Ovary (tissue), 9 donors: ENCODE data around the gene DENND6A. TPM values are rescaled to one million over a fixed set of nuclear protein-coding genes. Genes with fewer than 3 reads are reported as not detected.

Experiments used
- DNase-seq, 5 donors: peaks; one replicate each; pipeline ENCODE4 v3.0.0-alpha.2; 2019 to 2020
- H3K27ac ChIP-seq, 2 donors: fragments of 200-600 bp; one replicate each; pipeline versions ENCODE4 v1.5.1 to v1.8.0; 2019 to 2022
- H3K27me3 ChIP-seq: fragments of 200-600 bp; one replicate; pipeline ENCODE4 v1.8.0; 2022
- H3K36me3 ChIP-seq: fragments of 200-600 bp; sonication (generic); one replicate; pipeline ENCODE4 v1.5.1; 2019
- H3K4me1 ChIP-seq: one replicate; pipeline ENCODE4 v1.8.1; 2013; ENCODE audit warnings: mild to moderate bottlenecking, moderate library complexity; ENCODE audit not compliant: insufficient read depth
- H3K4me3 ChIP-seq: fragments of 200-600 bp; sonication (generic); one replicate; pipeline ENCODE4 v1.5.1; 2017
- H3K9me3 ChIP-seq, 2 donors: fragments of 200-600 bp in 1 of 2; sonication (generic) in 1 of 2; one replicate each; pipeline versions ENCODE4 v1.5.1 to v1.8.1; 2013 to 2019; ENCODE audit warnings: mild to moderate bottlenecking in 1 of 2, moderate library complexity in 1 of 2
- CTCF ChIP-seq, 3 donors: fragments of 450-650 bp in 2 of 3; fragments of 200-600 bp in 1 of 3; IDR thresholded peaks; one replicate each; pipeline versions ENCODE4 v1.5.1 to v1.8.0; 2016 to 2022; ENCODE audit warnings: antibody characterized with exemption in 3 of 3, mild to moderate bottlenecking in 1 of 3
- EP300 ChIP-seq: sonication (generic); formaldehyde crosslinking; IDR thresholded peaks from one replicate; pipeline ENCODE4 v1.6.1; 2017; ENCODE audit warnings: antibody characterized with exemption
- POLR2A ChIP-seq: fragments of 450-650 bp; IDR thresholded peaks from one replicate; pipeline ENCODE4 v1.6.1; 2017; ENCODE audit warnings: antibody characterized with exemption, mild to moderate bottlenecking, moderate library complexity
- WGBS, 3 donors: extraction: QIAGEN DNeasy Blood & Tissue Kit in 1 of 3; methylation state at CpG; one replicate each; pipeline versions ENCODE4 v1.1.5 to v1.1.7; 2013 to 2017; 5-methylcytosine and 5-hydroxymethylcytosine counted together
- intact Hi-C, 4 donors: fragments of 100-400 bp; cut with DNase I; formaldehyde crosslinking; loops; one replicate each; pipeline versions ENCODE4 v1.11.0 to v1.15.1; 2022 to 2023
- polyA plus RNA-seq, 2 donors: library from polyadenylated mRNA; stranded (reverse); fragments of 200-250 nt in 1 of 2; fragments of 350-450 nt in 1 of 2; fragmentation: Illumina TruSeq in 1 of 2; extraction: RNeasy Lipid Tissue Mini Kit (QIAGEN cat#74804) in 1 of 2; gene quantifications; one replicate each; pipeline ENCODE4 v1.2.3, GENCODE V29; 2013 to 2014
- total RNA-seq, 7 donors: library from RNA; depleted of rRNA in 2 of 7; stranded (reverse); fragments of >200 nt in 2 of 7; fragmentation: NEBNext Ultra II Directional in 3 of 7; extraction: Animal tissue kit (Norgen Biotek cat#: 25700) in 3 of 7; gene quantifications; one replicate each; pipeline versions ENCODE4 v1.1.0 to v1.2.4, GENCODE V29; 2016 to 2023
- donor health status: DM: no; HTN: no; CAD: no; lungs with moderate emphysema.
- donor health status: DM: no; HTN: no; CAD: no.
- donor health status: Bipolar disorder and iron deficiency.
- donor health status: DM: yes; HTN: yes; CAD: no.
- donor health status: DM: no; HTN: no; CAD: no.
- donor health status: DM: yes; HTN: yes; CAD: no.

Gene DENND6A
- total and polyA plus RNA-seq, 9 donors = 15.5 to 52.4 (median 38.7) TPM

GRCh38 chr3:57605683-57606082, 87.2 kb downstream of the DENND6A start:
- no peak for DNase-seq
- Histone ChIP-seq H3K27ac (no peak overlapping the region), H3K4me1 (no peaks in the 10 kb centered on the region), H3K9me3 (no peaks in the 10 kb centered on the region), H3K27me3 (no peaks in the 10 kb centered on the region), H3K4me3 (no peak overlapping the region), H3K36me3 (no peaks in the 10 kb centered on the region)
- intact Hi-C loops = no loop called here
- TF ChIP-seq POLR2A (no peak), EP300 (no peak), CTCF (IDR thresholded peaks at IDR 0.05) (no peak)

- no peak for TF ChIP-seq POLR2A
- TF ChIP-seq CTCF (IDR thresholded peaks at IDR 0.05) = no peak
- TF ChIP-seq EP300 = no peak
- WGBS, 3 donors = 74 to 86% (median 78%) methylated on average over 2 of the region's 2 CpGs
- intact Hi-C loops = no loop called here
- no peak overlapping the region for H3K27ac ChIP-seq
- H3K36me3 ChIP-seq = no peaks in the 10 kb centered on the region
- no peaks in the 10 kb centered on the region for H3K4me1 ChIP-seq
- DNase-seq = no peak
- H3K4me3 ChIP-seq = no peak overlapping the region
- no peaks in the 10 kb centered on the region for H3K9me3 ChIP-seq
- no peaks in the 10 kb centered on the region for H3K27me3 ChIP-seq
These were observed 87.9 kb downstream of the DENND6A start for GRCh38 chr3:57604971-57605370.

- Histone ChIP-seq H3K27me3 (no peaks in the 10 kb centered on the region), H3K9me3 (no peaks in the 10 kb centered on the region), H3K4me1 (peaks cover 5% of the 10 kb centered on the region), H3K27ac (no peak overlapping the region), H3K4me3 (no peak overlapping the region), H3K36me3 (no peaks in the 10 kb centered on the region)
- DNase-seq = no peak
- intact Hi-C loops = no loop called here
- TF ChIP-seq POLR2A = no peak
- TF ChIP-seq CTCF (IDR thresholded peaks at IDR 0.05) = no peak
- no peak for TF ChIP-seq EP300
- 94 to 96% (median 94%) methylated on average over 2 of the region's 2 CpGs for WGBS, 3 donors
These were observed 92.7 kb downstream of the DENND6A start for GRCh38 chr3:57600195-57600594.

GRCh38 chr3:57598765-57599360, 94.0 kb downstream of the DENND6A start:
- TF ChIP-seq CTCF (IDR thresholded peaks at IDR 0.05) (no peak), EP300 (no peak), POLR2A (no peak)
- H3K4me1 ChIP-seq = peaks cover 5% of the 10 kb centered on the region
- intact Hi-C loops = no loop called here
- H3K4me3 ChIP-seq = peak overlapping the region; percentile 66
- no peak for DNase-seq
- 38 to 50% (median 46%) methylated on average over 5 of the region's 5 CpGs for WGBS, 3 donors
- no peaks in the 10 kb centered on the region for H3K27me3 ChIP-seq
- no peaks in the 10 kb centered on the region for H3K9me3 ChIP-seq
- peak overlapping the region; percentile 55 to 84 for H3K27ac ChIP-seq
- no peaks in the 10 kb centered on the region for H3K36me3 ChIP-seq
